ENCODE results near the gene CRB2.

CRB2 gene

GRCh38 chr9:123360161-123361085, 4.4 kb downstream of the CRB2 start:
- peaks cover 12% of the 10 kb centered on the region for H3K4me1 ChIP-seq (ENCODE audit: low read length)
- no peak overlapping the region for H3K9ac ChIP-seq (ENCODE audit: low read length)
- no peaks in the 10 kb centered on the region for H3K9me2 ChIP-seq (replicated peaks; ENCODE audit: insufficient read depth, low read length)
- DNase-seq: peak; percentile 33
- TF ChIP-seq EZH2 (optimal IDR thresholded peaks at IDR 0.05; ENCODE audit: low read depth, low read length): no peak
- TF ChIP-seq EZH2phosphoT487 (IDR thresholded peaks at IDR 0.05; ENCODE audit: low read length): no peak
- no peak for TF ChIP-seq CTCF (IDR thresholded peaks at IDR 0.05; ENCODE audit: low read length)
- H3K27me3 ChIP-seq (replicated peaks; ENCODE audit: insufficient read depth, low read length): no peaks in the 10 kb centered on the region
- no peak overlapping the region for H3K4me3 ChIP-seq (ENCODE audit: low read length)
- no peaks in the 10 kb centered on the region for H3K36me3 ChIP-seq (replicated peaks; ENCODE audit: insufficient read depth, low read length)
- H3K4me2 ChIP-seq (ENCODE audit: low read depth, low read length): no peak overlapping the region
- H3F3A ChIP-seq (ENCODE audit: insufficient read depth, low read length): no peaks in the 10 kb centered on the region
- H3K79me2 ChIP-seq (ENCODE audit: low read length): no peaks in the 10 kb centered on the region
- H2AFZ ChIP-seq (ENCODE audit: low read length): no peak overlapping the region
- H3K27ac ChIP-seq (ENCODE audit: low read length): no peak overlapping the region
- no peaks in the 10 kb centered on the region for H4K20me1 ChIP-seq (ENCODE audit: insufficient read depth, low read length)
- no peaks in the 10 kb centered on the region for H3K9me3 ChIP-seq (replicated peaks; ENCODE audit: insufficient read depth, low read length)

- H3F3A ChIP-seq (ENCODE audit: insufficient read depth, low read length): no peaks in the 10 kb centered on the region
- H3K36me3 ChIP-seq (replicated peaks; ENCODE audit: insufficient read depth, low read length): no peaks in the 10 kb centered on the region
- no peak overlapping the region for H3K9ac ChIP-seq (ENCODE audit: low read length)
- H3K4me2 ChIP-seq (ENCODE audit: low read depth, low read length): no peak overlapping the region
- H3K27me3 ChIP-seq (replicated peaks; ENCODE audit: insufficient read depth, low read length): no peaks in the 10 kb centered on the region
- no peak for TF ChIP-seq CTCF (IDR thresholded peaks at IDR 0.05; ENCODE audit: low read length)
- TF ChIP-seq EZH2 (optimal IDR thresholded peaks at IDR 0.05; ENCODE audit: low read depth, low read length): no peak
- H3K9me3 ChIP-seq (replicated peaks; ENCODE audit: insufficient read depth, low read length): no peaks in the 10 kb centered on the region
- DNase-seq: no peak
- no peaks in the 10 kb centered on the region for H4K20me1 ChIP-seq (ENCODE audit: insufficient read depth, low read length)
- H3K4me1 ChIP-seq (ENCODE audit: low read length): peaks cover 12% of the 10 kb centered on the region
- no peak overlapping the region for H2AFZ ChIP-seq (ENCODE audit: low read length)
- H3K79me2 ChIP-seq (ENCODE audit: low read length): no peaks in the 10 kb centered on the region
- H3K4me3 ChIP-seq (ENCODE audit: low read length): no peak overlapping the region
- H3K9me2 ChIP-seq (replicated peaks; ENCODE audit: insufficient read depth, low read length): no peaks in the 10 kb centered on the region
- no peak overlapping the region for H3K27ac ChIP-seq (ENCODE audit: low read length)
These were observed 5.2 kb downstream of the CRB2 start for GRCh38 chr9:123361086-123361730.

GRCh38 chr9:123361731-123362510, 5.9 kb downstream of the CRB2 start:
- no peak overlapping the region for H3K9ac ChIP-seq (ENCODE audit: low read length)
- no peaks in the 10 kb centered on the region for H3K27me3 ChIP-seq (replicated peaks; ENCODE audit: insufficient read depth, low read length)
- no peaks in the 10 kb centered on the region for H3K79me2 ChIP-seq (ENCODE audit: low read length)
- H2AFZ ChIP-seq (ENCODE audit: low read length): no peak overlapping the region
- TF ChIP-seq EZH2phosphoT487 (IDR thresholded peaks at IDR 0.05; ENCODE audit: low read length): no peak
- no peak for TF ChIP-seq CTCF (IDR thresholded peaks at IDR 0.05; ENCODE audit: low read length)
- no peak for TF ChIP-seq EZH2 (optimal IDR thresholded peaks at IDR 0.05; ENCODE audit: low read depth, low read length)
- no peaks in the 10 kb centered on the region for H4K20me1 ChIP-seq (ENCODE audit: insufficient read depth, low read length)
- H3K4me3 ChIP-seq (ENCODE audit: low read length): no peak overlapping the region
- H3F3A ChIP-seq (ENCODE audit: insufficient read depth, low read length): no peaks in the 10 kb centered on the region
- H3K27ac ChIP-seq (ENCODE audit: low read length): no peak overlapping the region
- no peak for DNase-seq
- H3K4me1 ChIP-seq (ENCODE audit: low read length): peaks cover 12% of the 10 kb centered on the region
- no peaks in the 10 kb centered on the region for H3K9me2 ChIP-seq (replicated peaks; ENCODE audit: insufficient read depth, low read length)
- no peaks in the 10 kb centered on the region for H3K36me3 ChIP-seq (replicated peaks; ENCODE audit: insufficient read depth, low read length)
- no peaks in the 10 kb centered on the region for H3K9me3 ChIP-seq (replicated peaks; ENCODE audit: insufficient read depth, low read length)
- H3K4me2 ChIP-seq (ENCODE audit: low read depth, low read length): no peak overlapping the region

Measured in MM.1S (cell line).